ENCODE measurements around the gene CARMIL3.
"Not testable (repeated sequence)": the region's sequence is repeated elsewhere in the genome, so short reads cannot be mapped to it uniquely, and the experiment has no call there.

Gene CARMIL3

GRCh38 chr14:24042746-24043145, 9.1 kb upstream of the CARMIL3 start:
- DNase-seq, result no peak

- not testable (repeated sequence) for DNase-seq
Measured at GRCh38 chr14:24049002-24049401, 2.8 kb upstream of the CARMIL3 start.

GRCh38 chr14:24050753-24051152, 1.1 kb upstream of the CARMIL3 start:
- DNase-seq, result not testable (repeated sequence)

- no peak for DNase-seq
Measured at GRCh38 chr14:24051176-24051788, 527 bp upstream of the CARMIL3 start.

- peak; percentile 68 for DNase-seq
Measured at GRCh38 chr14:24052656-24053547, 1.1 kb downstream of the CARMIL3 start.

GRCh38 chr14:24053548-24054323, 1.9 kb downstream of the CARMIL3 start:
- DNase-seq, result no peak

- DNase-seq, result no peak
Measured at GRCh38 chr14:24054324-24054641, 2.5 kb downstream of the CARMIL3 start.

- no peak for DNase-seq
Measured at GRCh38 chr14:24054646-24055045, 2.8 kb downstream of the CARMIL3 start.

GRCh38 chr14:24055971-24056799, 4.4 kb downstream of the CARMIL3 start:
- no peak for DNase-seq

GRCh38 chr14:24056800-24057184, 5.0 kb downstream of the CARMIL3 start:
- no peak for DNase-seq

- DNase-seq, result no peak
Measured at GRCh38 chr14:24057271-24057670, 5.5 kb downstream of the CARMIL3 start.

- DNase-seq, result no peak
Measured at GRCh38 chr14:24057867-24058259, 6.1 kb downstream of the CARMIL3 start.

- peak; percentile 77 for DNase-seq
Measured at GRCh38 chr14:24058260-24058950, 6.6 kb downstream of the CARMIL3 start.

GRCh38 chr14:24058951-24059475, 7.2 kb downstream of the CARMIL3 start:
- no peak for DNase-seq

- no peak for DNase-seq
Measured at GRCh38 chr14:24059841-24060388, 8.1 kb downstream of the CARMIL3 start.

- DNase-seq, result no peak
Measured at GRCh38 chr14:24060443-24060842, 8.6 kb downstream of the CARMIL3 start.

- DNase-seq, result no peak
Measured at GRCh38 chr14:24060984-24061913, 9.4 kb downstream of the CARMIL3 start.

GRCh38 chr14:24062216-24062980, 10.6 kb downstream of the CARMIL3 start:
- no peak for DNase-seq

GRCh38 chr14:24063263-24063836, 11.5 kb downstream of the CARMIL3 start:
- no peak for DNase-seq

All from activated CD4-positive, alpha-beta T cell treated with anti-CD3 and anti-CD28 coated beads, Interleukin-10, Interleukin-2, amounts not matched to agents 100 ng/mL and 50 ng/mL, durations not matched to agents 16 hours and 8 hours (primary cell).